A549 (cell line): ENCODE results near the gene DUSP1.
A peak's percentile ranks its signal among the peaks of the same experiment; 100 is the strongest.

Experiments used
- CBX2 ChIP-seq: fragments of 200-600 bp; sonication (generic); IDR thresholded peaks from 2 replicates; pipeline ENCODE4 v1.6.1; 2016; ENCODE audit warnings: low read depth, mild to moderate bottlenecking, borderline replicate concordance
- CBX8 ChIP-seq: fragments of 200-600 bp; sonication (generic); IDR thresholded peaks from 2 replicates; pipeline ENCODE4 v1.6.1; 2016
- CEBPB ChIP-seq, 2 experiments: fragments of >200 bp in 1 of 2; sonication (Bioruptor Twin) in 1 of 2; formaldehyde crosslinking in 1 of 2; IDR thresholded peaks; 2 replicates each; pipeline ENCODE4 v1.6.1; 2012 to 2016
- CHD2 ChIP-seq: fragments of 150-350 bp; IDR thresholded peaks from 2 replicates; pipeline ENCODE4 v1.6.1; 2014; ENCODE audit warnings: low read length; ENCODE audit not compliant: partially characterized antibody
- CTCF ChIP-seq: fragments of >200 bp; sonication (Bioruptor Twin); formaldehyde crosslinking; IDR thresholded peaks from 3 replicates; pipeline ENCODE4 v1.5.1; 2016
- MAFK ChIP-seq: fragments of 450-650 bp; IDR thresholded peaks from 2 replicates; pipeline ENCODE4 v1.6.1; 2014; ENCODE audit not compliant: partially characterized antibody
- PBX3 ChIP-seq: IDR thresholded peaks from 2 replicates; pipeline ENCODE4 v1.6.1; 2012
- POLR2A ChIP-seq: IDR thresholded peaks from 2 replicates; pipeline ENCODE4 v1.6.1; 2012; ENCODE audit warnings: mild to moderate bottlenecking, low read length
- RARB ChIP-seq: fragments of 250-450 bp; sonication (Bioruptor Pico); IDR thresholded peaks from 2 replicates; pipeline ENCODE4 v1.8.0; 2021; ENCODE audit warnings: mild to moderate bottlenecking, moderate library complexity
- REST ChIP-seq: fragments of 200-600 bp; sonication (generic); IDR thresholded peaks from 2 replicates; pipeline ENCODE4 v1.6.1; 2016; ENCODE audit warnings: antibody characterized with exemption, mild to moderate bottlenecking, moderate library complexity
- USF2 ChIP-seq: fragments of 450-650 bp; IDR thresholded peaks from 2 replicates; pipeline ENCODE4 v1.6.1; 2014; ENCODE audit warnings: antibody characterized with exemption
- ZSCAN20 ChIP-seq: fragments of 250-450 bp; sonication (Bioruptor Pico); IDR thresholded peaks from 2 replicates; pipeline ENCODE4 v1.8.0; 2022; ENCODE audit warnings: mild to moderate bottlenecking, moderate library complexity

GRCh38 chr5:172772112-172772906 lies 1.3 kb upstream of the DUSP1 start:
- TF ChIP-seq CTCF: peak; percentile 71
- no peak for TF ChIP-seq REST
- TF ChIP-seq CBX8: no peak
- TF ChIP-seq CBX2: no peak
- TF ChIP-seq CHD2: peak; percentile 68
- peak; percentile 95 for TF ChIP-seq MAFK
- TF ChIP-seq POLR2A: no peak
- no peak for TF ChIP-seq USF2
- peak; percentile 73 for TF ChIP-seq PBX3
- TF ChIP-seq CEBPB (IDR thresholded peaks at IDR 0.05): peak; percentile 94 to 99
- TF ChIP-seq RARB: peak; percentile 88
- TF ChIP-seq ZSCAN20: peak; percentile 54
